ENCODE measurements around the gene PARD3.

Gene PARD3

GRCh38 chr10:34413214-34413613 is 401.9 kb downstream of the PARD3 start:
- no peak for DNase-seq (ENCODE audit: low read depth in 2 of 2)
- TF ChIP-seq, protein P1, sequence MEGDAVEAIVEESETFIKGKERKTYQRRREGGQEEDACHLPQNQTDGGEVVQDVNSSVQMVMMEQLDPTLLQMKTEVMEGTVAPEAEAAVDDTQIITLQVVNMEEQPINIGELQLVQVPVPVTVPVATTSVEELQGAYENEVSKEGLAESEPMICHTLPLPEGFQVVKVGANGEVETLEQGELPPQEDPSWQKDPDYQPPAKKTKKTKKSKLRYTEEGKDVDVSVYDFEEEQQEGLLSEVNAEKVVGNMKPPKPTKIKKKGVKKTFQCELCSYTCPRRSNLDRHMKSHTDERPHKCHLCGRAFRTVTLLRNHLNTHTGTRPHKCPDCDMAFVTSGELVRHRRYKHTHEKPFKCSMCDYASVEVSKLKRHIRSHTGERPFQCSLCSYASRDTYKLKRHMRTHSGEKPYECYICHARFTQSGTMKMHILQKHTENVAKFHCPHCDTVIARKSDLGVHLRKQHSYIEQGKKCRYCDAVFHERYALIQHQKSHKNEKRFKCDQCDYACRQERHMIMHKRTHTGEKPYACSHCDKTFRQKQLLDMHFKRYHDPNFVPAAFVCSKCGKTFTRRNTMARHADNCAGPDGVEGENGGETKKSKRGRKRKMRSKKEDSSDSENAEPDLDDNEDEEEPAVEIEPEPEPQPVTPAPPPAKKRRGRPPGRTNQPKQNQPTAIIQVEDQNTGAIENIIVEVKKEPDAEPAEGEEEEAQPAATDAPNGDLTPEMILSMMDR (IDR thresholded peaks at IDR 0.05; ENCODE audit: low read depth, low read length): no peak
- no peak overlapping the region for H3K4me3 ChIP-seq (replicated peaks in 1 of 2; ENCODE audit: low read depth in 2 of 2, low read length in 2 of 2)

DNA sequence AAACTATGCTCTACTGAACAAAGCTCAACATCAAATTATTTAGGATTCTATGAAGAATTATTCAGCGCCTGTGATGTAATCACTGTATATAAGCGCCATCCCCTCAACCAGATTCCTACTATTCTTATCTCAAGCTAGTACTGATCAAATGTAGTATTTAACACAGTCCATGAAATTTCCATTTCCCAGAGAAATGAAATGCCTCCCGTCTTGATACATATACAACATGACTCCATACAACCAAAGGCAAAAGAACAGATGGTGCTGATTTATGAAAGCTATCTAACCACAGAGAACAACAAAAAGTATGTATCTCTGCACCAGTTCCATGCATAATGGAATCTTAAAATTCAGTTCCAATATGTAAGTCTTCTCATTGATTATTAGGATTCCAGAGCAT is 406.1 kb downstream of the PARD3 start:
- TF ChIP-seq, protein P1 (IDR thresholded peaks at IDR 0.05; ENCODE audit: low read depth, low read length): no peak
- H3K4me3 ChIP-seq (replicated peaks in 1 of 2; ENCODE audit: low read depth in 2 of 2, low read length in 2 of 2): no peak overlapping the region
- DNase-seq (ENCODE audit: low read depth in 2 of 2): no peak

DNA sequence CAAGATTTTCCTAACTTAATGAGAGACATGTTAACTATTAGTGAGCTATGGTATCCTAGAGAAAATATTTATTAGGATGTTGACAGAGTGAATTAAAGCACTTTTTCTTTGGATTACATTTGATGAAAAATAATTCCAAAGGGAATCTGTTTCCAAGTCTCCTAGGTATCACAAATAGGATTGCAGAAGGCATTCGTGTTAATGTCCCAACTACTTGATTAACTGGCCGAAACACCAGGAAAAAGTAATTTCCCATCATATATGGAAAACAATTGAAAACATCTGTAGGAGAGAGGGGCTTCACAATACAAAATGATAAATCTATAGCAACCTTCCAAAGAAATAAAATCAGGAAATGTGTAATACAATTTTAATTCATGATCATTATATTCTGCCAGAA is 406.7 kb downstream of the PARD3 start:
- no peak overlapping the region for H3K4me3 ChIP-seq (replicated peaks in 1 of 2; ENCODE audit: low read depth in 2 of 2, low read length in 2 of 2)
- TF ChIP-seq, protein P1 (IDR thresholded peaks at IDR 0.05; ENCODE audit: low read depth, low read length): no peak
- DNase-seq (ENCODE audit: low read depth in 2 of 2): no peak

DNA sequence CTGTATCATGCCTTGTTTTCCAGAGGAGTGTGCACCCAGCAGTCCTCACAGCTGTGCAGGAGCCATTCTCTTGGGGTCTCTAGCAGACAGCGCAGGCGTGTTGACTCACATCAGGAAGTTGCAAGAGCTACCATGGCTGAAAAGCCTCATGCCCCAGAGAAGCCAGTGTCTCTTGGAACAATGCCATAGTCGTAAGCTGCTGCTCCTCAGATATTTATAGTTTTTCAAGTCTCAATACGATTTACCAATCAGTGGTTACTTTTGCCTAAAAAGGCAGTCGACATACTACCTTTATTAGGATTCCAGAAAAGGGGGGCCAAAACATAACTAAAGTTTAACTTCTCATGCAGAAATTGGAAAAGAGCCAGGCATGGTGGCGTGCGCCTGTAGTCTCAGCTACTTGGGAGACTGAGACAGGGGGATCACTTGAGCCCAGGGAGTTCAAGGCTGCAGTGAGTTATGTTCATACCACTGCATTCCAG is 407.7 kb downstream of the PARD3 start:
- peak; percentile 81 to 87 for DNase-seq (ENCODE audit: low read depth in 2 of 2)
- TF ChIP-seq, protein P1 (IDR thresholded peaks at IDR 0.05; ENCODE audit: low read depth, low read length): no peak
- no peak overlapping the region for H3K4me3 ChIP-seq (replicated peaks in 1 of 2; ENCODE audit: low read depth in 2 of 2, low read length in 2 of 2)

DNA sequence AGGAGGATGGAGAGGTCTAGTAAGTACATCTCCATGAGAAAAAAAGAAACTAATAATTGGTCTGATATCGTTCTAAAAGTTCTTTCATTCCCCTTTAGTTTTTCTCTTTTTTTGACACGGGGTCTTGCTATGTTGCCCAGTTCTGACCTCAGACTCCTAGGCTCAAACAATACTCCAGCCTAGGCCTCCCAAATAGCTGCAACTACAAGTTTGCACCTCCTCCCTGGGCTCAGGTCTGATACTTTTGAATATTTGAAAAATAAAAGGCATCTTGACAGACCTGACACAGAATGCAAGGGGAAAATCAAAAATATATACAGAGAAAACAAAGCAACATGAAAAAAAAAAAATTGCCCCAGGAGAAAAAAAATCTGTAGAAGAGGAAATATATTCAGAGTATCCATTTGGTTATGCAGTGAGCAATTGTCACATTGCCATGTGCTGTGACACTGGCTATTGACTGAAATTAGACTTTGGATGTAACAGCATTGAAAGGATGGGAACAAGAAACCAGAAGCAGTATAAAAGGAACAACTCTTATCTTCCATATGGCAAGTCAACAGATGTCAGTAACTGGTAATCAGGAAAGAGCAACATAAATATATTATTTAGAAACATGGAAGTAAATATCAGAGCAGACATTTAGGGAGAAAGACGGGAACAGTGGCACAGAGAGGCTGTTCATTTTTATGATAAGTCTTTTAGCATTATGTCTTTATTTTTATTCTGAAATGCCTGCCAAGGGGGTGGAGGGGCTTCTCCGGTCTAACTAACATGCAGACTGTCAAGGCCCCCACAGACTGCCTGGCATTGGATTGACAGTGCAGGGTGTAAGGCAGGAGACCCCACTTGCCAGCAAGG is 408.4 kb downstream of the PARD3 start:
- no peak overlapping the region for H3K4me3 ChIP-seq (replicated peaks in 1 of 2; ENCODE audit: low read depth in 2 of 2, low read length in 2 of 2)
- TF ChIP-seq, protein P1 (IDR thresholded peaks at IDR 0.05; ENCODE audit: low read depth, low read length): no peak
- no peak for DNase-seq (ENCODE audit: low read depth in 2 of 2)

GRCh38 chr10:34405611-34406462 is 409.3 kb downstream of the PARD3 start:
- TF ChIP-seq, protein P1 (IDR thresholded peaks at IDR 0.05; ENCODE audit: low read depth, low read length): no peak
- H3K4me3 ChIP-seq (replicated peaks in 1 of 2; ENCODE audit: low read depth in 2 of 2, low read length in 2 of 2): no peak overlapping the region
- DNase-seq (ENCODE audit: low read depth in 2 of 2): peak; percentile 38 to 43
